Neuronal stem cell (in vitro differentiated cells): ENCODE measurements around the gene HELZ.

Source experiments
- DNase-seq: peaks from one replicate; pipeline ENCODE4 v3.0.0-alpha.2; 2013; ENCODE audit warnings: low spot score
- H2AFZ ChIP-seq: one replicate; pipeline ENCODE4 v1.6.1; 2013; ENCODE audit warnings: mild to moderate bottlenecking, low read length, inconsistent platforms
- H2AK5ac ChIP-seq: 2 replicates; pipeline ENCODE4 v1.6.1; 2013; ENCODE audit warnings: low read depth, mild to moderate bottlenecking, inconsistent platforms, low read length, moderate library complexity, mixed read lengths
- H2BK120ac ChIP-seq: 2 replicates; pipeline ENCODE4 v1.6.1; 2013; ENCODE audit warnings: low read depth, mild to moderate bottlenecking, inconsistent platforms, low read length, moderate library complexity, mixed read lengths
- H2BK12ac ChIP-seq: one replicate; pipeline ENCODE4 v1.6.1; 2013; ENCODE audit warnings: low read length, inconsistent platforms
- H2BK15ac ChIP-seq: 2 replicates; pipeline ENCODE4 v1.6.1; 2013; ENCODE audit warnings: mild to moderate bottlenecking, low read length, inconsistent platforms, mixed read lengths
- H2BK5ac ChIP-seq: one replicate; pipeline ENCODE4 v1.6.1; 2013; ENCODE audit warnings: inconsistent platforms, mild to moderate bottlenecking, low read length, moderate library complexity
- H3K14ac ChIP-seq: one replicate; pipeline ENCODE4 v1.6.1; 2013; ENCODE audit warnings: low read length, inconsistent platforms
- H3K18ac ChIP-seq: 2 replicates; pipeline ENCODE4 v1.6.1; 2013; ENCODE audit warnings: low read length, inconsistent platforms
- H3K23ac ChIP-seq: 2 replicates; pipeline ENCODE4 v1.6.1; 2013; ENCODE audit warnings: low read depth, mild to moderate bottlenecking, mixed read lengths, low read length, inconsistent platforms; ENCODE audit not compliant: poor library complexity
- H3K27ac ChIP-seq: replicated peaks from 3 replicates; pipeline ENCODE4 v1.5.1; 2013; ENCODE audit warnings: low read length, inconsistent platforms
- H3K27me3 ChIP-seq, 3 experiments: 2 replicates each; pipeline ENCODE4 v1.6.1; 2013; ENCODE audit warnings: low read length in 3 of 3, mild to moderate bottlenecking in 2 of 3, inconsistent platforms in 1 of 3, low read depth in 1 of 3, mixed read lengths in 1 of 3, moderate library complexity in 1 of 3; ENCODE audit not compliant: control insufficient read depth in 3 of 3, insufficient read depth in 3 of 3
- H3K36me3 ChIP-seq, 2 donors: replicated peaks in 1 of 2; 2 replicates each; pipeline ENCODE4 v1.6.1; 2013; ENCODE audit warnings: low read length in 2 of 2; ENCODE audit not compliant: control insufficient read depth in 2 of 2, insufficient read depth in 2 of 2
- H3K4ac ChIP-seq: 2 replicates; pipeline ENCODE4 v1.6.1; 2013; ENCODE audit warnings: inconsistent platforms, mild to moderate bottlenecking, low read length, moderate library complexity
- H3K4me1 ChIP-seq, 2 donors: 1 replicate in 1 of 2; 2 replicates in 1 of 2; pipeline ENCODE4 v1.6.1; 2013; ENCODE audit warnings: low read length in 2 of 2, low read depth in 1 of 2; ENCODE audit not compliant: control insufficient read depth in 2 of 2, insufficient read depth in 1 of 2
- H3K4me2 ChIP-seq: one replicate; pipeline ENCODE4 v1.6.1; 2013; ENCODE audit warnings: mild to moderate bottlenecking, low read length, inconsistent platforms; ENCODE audit not compliant: insufficient read depth, poor library complexity, severe bottlenecking
- H3K4me3 ChIP-seq, 2 donors: 2 replicates each; pipeline ENCODE4 v1.5.1; 2013; ENCODE audit warnings: low read length in 2 of 2, mild to moderate bottlenecking in 2 of 2, inconsistent platforms in 1 of 2, moderate library complexity in 1 of 2
- H3K79me1 ChIP-seq: one replicate; pipeline ENCODE4 v1.6.1; 2013; ENCODE audit warnings: low read depth, mild to moderate bottlenecking, inconsistent platforms, low read length, moderate library complexity
- H3K9ac ChIP-seq: one replicate; pipeline ENCODE4 v1.6.1; 2013; ENCODE audit warnings: mild to moderate bottlenecking, low read depth, low read length, inconsistent platforms; ENCODE audit not compliant: poor library complexity
- H3K9me3 ChIP-seq, 2 donors: replicated peaks in 1 of 2; 2 replicates each; pipeline versions ENCODE3 to v1.6.1; 2013; ENCODE audit warnings: low read length in 2 of 2, mild to moderate bottlenecking in 2 of 2, inconsistent platforms in 1 of 2, low read depth in 1 of 2, mixed read lengths in 1 of 2, moderate library complexity in 1 of 2; ENCODE audit not compliant: control insufficient read depth in 2 of 2, insufficient read depth in 1 of 2
- H4K8ac ChIP-seq: one replicate; pipeline ENCODE4 v1.6.1; 2013; ENCODE audit warnings: low read depth, mild to moderate bottlenecking, inconsistent platforms, low read length, moderate library complexity
- H4K91ac ChIP-seq: one replicate; pipeline ENCODE4 v1.6.1; 2013; ENCODE audit warnings: low read length, low read depth, mild to moderate bottlenecking, inconsistent platforms; ENCODE audit not compliant: poor library complexity
- WGBS, 2 donors: extraction: QIAGEN DNeasy Blood & Tissue Kit; methylation state at CpG; one replicate each; pipeline ENCODE4 v1.1.7; 2013; ENCODE audit warnings: missing lambda C conversion rate in 2 of 2, mixed read lengths in 1 of 2; ENCODE audit not compliant: insufficient read length in 2 of 2, insufficient replicate concordance in 1 of 2; ENCODE audit errors: extremely low coverage in 2 of 2; 5-methylcytosine and 5-hydroxymethylcytosine counted together

The HELZ gene

DNA sequence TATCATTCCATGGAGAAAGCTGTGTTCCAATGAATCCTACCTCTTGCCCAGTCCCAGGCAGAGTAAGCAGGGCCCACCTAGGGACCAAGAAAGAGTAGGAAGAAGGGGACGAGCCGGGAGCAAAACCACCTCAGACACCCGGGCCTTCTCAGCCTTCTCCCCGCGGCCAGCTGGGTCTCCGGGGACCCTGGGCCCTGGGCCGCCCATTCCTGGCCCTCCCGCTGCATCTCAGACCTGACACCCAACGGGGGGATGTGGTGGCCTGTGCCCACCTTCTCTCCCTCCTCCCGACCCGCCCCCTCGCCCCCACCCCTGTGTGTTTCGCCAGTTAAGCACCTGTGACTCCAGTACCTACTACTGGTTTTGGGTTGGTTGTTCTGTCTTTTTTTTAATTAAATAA is 212.0 kb downstream of the HELZ start:
- no peak overlapping the region for H3K27ac ChIP-seq

DNA sequence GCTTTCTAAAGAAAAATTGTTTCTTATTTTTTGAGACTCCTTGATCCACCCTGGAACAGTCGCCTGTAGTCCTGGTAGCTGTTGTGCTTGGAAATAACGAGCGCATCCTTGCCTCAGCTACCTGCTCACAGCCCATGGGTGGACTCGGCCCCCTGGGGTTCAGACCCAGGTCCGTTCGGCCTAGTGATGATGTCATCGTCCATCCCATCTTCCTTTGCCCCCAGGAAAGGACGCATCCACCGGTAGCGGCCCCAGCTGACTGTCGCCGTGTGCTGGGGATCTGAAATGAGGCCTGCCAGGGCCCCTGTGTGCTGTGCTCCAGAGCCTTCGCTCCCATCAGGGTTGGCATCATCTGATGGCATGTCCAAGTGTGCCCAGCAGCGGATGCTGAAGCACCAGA is 212.6 kb downstream of the HELZ start:
- Histone ChIP-seq H3K36me3 (no peaks in the 10 kb centered on the region), H3K23ac (peak overlapping the region; percentile 34), H3K27ac (no peak overlapping the region), H2AFZ (no peak overlapping the region), H3K18ac (peak overlapping the region; percentile 53), H2BK12ac (no peak overlapping the region), H3K9me3 (peaks cover 0 to 4% of the 10 kb centered on the region in 2 donors), H2BK15ac (no peak overlapping the region), H3K4me1 (peaks cover 0 to 7% of the 10 kb centered on the region in 2 donors), H3K14ac (no peak overlapping the region), H3K9ac (no peak overlapping the region), H3K79me1 (no peaks in the 10 kb centered on the region), H3K4ac (no peak overlapping the region), H2BK5ac (peak overlapping the region; percentile 6), H2BK120ac (no peak overlapping the region), H4K8ac (no peak overlapping the region), H4K91ac (no peak overlapping the region), H3K4me3 (no peak overlapping the region), H3K4me2 (no peak overlapping the region), H3K27me3 (no peaks in the 10 kb centered on the region), H2AK5ac (peak overlapping the region; percentile 31)
- WGBS, 2 donors = no CpG with 5 or more reads among the region's 14 CpGs
- DNase-seq = no peak

More for the DNA sequence above, 212.0 kb downstream of the HELZ start:
- no peak for DNase-seq
- peak overlapping the region; percentile 6 for H2BK5ac ChIP-seq
- H4K8ac ChIP-seq = no peak overlapping the region
- H3K36me3 ChIP-seq = no peaks in the 10 kb centered on the region
- H2BK120ac ChIP-seq = no peak overlapping the region
- no peak overlapping the region for H3K23ac ChIP-seq
- H3K14ac ChIP-seq = no peak overlapping the region
- no peak overlapping the region for H2BK15ac ChIP-seq
- no peak overlapping the region for H4K91ac ChIP-seq
- H3K4me3 ChIP-seq = no peak overlapping the region
- H3K79me1 ChIP-seq = no peaks in the 10 kb centered on the region
- H2AK5ac ChIP-seq = no peak overlapping the region
- no peak overlapping the region for H2BK12ac ChIP-seq
- H3K4ac ChIP-seq = no peak overlapping the region
- peaks cover 0 to 4% of the 10 kb centered on the region in 2 donors for H3K9me3 ChIP-seq
- H3K18ac ChIP-seq = no peak overlapping the region
- H2AFZ ChIP-seq = no peak overlapping the region
- no peaks in the 10 kb centered on the region for H3K27me3 ChIP-seq
- no peak overlapping the region for H3K9ac ChIP-seq
- no CpG with 5 or more reads among the region's 13 CpGs for whole genome bisulfite sequencing, 2 donors
- H3K4me1 ChIP-seq = peaks cover 0 to 7% of the 10 kb centered on the region in 2 donors
- H3K4me2 ChIP-seq = no peak overlapping the region

DNA sequence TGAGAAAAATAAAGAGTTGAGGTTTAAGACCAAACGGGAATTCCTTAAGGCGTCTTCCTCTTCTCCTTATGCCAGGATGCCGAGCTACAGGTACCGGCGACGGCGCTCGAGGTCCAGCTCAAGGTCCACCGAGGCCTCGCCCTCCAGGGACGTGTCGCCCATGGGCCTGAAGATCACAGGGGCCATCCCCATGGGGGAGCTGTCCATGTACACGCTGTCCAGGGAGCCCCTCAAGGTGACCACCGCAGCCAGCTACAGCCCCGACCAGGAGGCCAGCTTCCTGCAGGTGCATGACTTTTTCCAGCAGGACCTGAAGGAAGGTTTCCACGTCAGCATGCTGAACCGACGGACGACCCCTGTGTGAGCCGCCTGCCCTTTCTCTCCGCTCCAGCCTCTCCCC is 214.4 kb downstream of the HELZ start:
- peaks cover 0 to 4% of the 10 kb centered on the region in 2 donors for H3K9me3 ChIP-seq
- peak overlapping the region; percentile 54 for H2BK15ac ChIP-seq
- no peak overlapping the region for H3K4me2 ChIP-seq
- H3K18ac ChIP-seq = peak overlapping the region; percentile 38
- no peak overlapping the region for H3K9ac ChIP-seq
- peak overlapping the region; percentile 20 for H3K23ac ChIP-seq
- peaks cover 0 to 7% of the 10 kb centered on the region in 2 donors for H3K4me1 ChIP-seq
- peak overlapping the region; percentile 19 for H2AK5ac ChIP-seq
- peak overlapping the region; percentile 65 for H4K8ac ChIP-seq
- H3K4ac ChIP-seq = no peak overlapping the region
- no peak overlapping the region for H3K14ac ChIP-seq
- no peak overlapping the region for H2BK5ac ChIP-seq
- H2AFZ ChIP-seq = no peak overlapping the region
- no peaks in the 10 kb centered on the region for H3K79me1 ChIP-seq
- no peak overlapping the region for H3K27ac ChIP-seq
- H4K91ac ChIP-seq = no peak overlapping the region
- no peaks in the 10 kb centered on the region for H3K27me3 ChIP-seq
- DNase-seq = no peak
- no peak overlapping the region for H3K4me3 ChIP-seq
- WGBS, 2 donors = no CpG with 5 or more reads among the region's 21 CpGs
- H3K36me3 ChIP-seq = no peaks in the 10 kb centered on the region
- no peak overlapping the region for H2BK12ac ChIP-seq
- no peak overlapping the region for H2BK120ac ChIP-seq

DNA sequence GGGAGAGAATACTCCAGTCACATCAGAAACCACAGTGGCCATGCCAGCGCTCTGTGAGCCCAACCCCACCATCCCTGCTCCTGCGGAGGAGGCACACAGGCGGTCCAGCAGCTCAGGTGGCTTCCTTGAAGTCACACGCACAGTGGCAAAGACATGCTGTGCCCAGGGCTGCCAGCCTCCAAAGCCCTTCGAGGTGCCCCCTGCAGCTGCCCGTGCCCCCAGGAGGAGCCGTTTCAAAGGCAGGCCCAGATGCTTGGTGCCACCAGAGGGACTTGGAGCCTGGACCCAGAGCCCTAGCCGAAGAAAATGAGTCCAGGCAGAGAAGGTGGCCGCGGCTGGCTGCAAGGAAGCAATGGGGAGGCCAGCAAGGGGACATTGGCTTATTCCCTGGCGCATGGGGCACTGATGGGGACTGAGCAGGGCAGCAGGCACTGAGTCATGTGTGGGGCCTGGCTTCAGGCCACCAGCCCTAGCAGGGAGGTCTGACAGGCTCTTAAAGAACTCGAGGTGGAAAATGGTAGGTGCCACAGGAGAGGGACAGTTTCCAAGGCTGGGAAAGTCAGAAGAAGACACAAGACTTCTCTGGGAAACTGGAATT is 217.9 kb downstream of the HELZ start:
- Histone ChIP-seq H3K4me1 (peaks cover 0 to 7% of the 10 kb centered on the region in 2 donors), H2AFZ (no peak overlapping the region), H2BK12ac (no peak overlapping the region), H4K8ac (no peak overlapping the region), H3K4me2 (no peak overlapping the region), H2BK5ac (no peak overlapping the region), H3K4ac (no peak overlapping the region), H4K91ac (no peak overlapping the region), H3K36me3 (peaks cover 0 to 19% of the 10 kb centered on the region in 2 donors), H3K18ac (peak overlapping the region; percentile 64), H3K79me1 (no peaks in the 10 kb centered on the region), H2BK15ac (no peak overlapping the region), H3K14ac (peak overlapping the region; percentile 38), H3K4me3 (no peak overlapping the region), H3K9me3 (peaks cover 0 to 4% of the 10 kb centered on the region in 2 donors), H3K23ac (peak overlapping the region; percentile 31), H3K27ac (no peak overlapping the region), H2BK120ac (no peak overlapping the region), H2AK5ac (peak overlapping the region; percentile 81), H3K27me3 (no peaks in the 10 kb centered on the region), H3K9ac (peak overlapping the region; percentile 21)
- DNase-seq = no peak
- WGBS, 2 donors = no CpG with 5 or more reads among the region's 12 CpGs
